IMR-90 (cell line): Measurements from ENCODE around the gene TOMM7. TPM values are rescaled to one million over a fixed set of nuclear protein-coding genes. Genes with fewer than 3 reads are reported as not detected.

Source experiments
- ATAC-seq: fragments of 200-7000 bp; cut with Tn5 transposase; 2 replicates; pipeline ENCODE4 v1.9.1; 2020; ENCODE audit warnings: low read depth, mild to moderate bottlenecking, moderate library complexity
- BruUV-seq: library from RNA; stranded (reverse); fragments of 400-500 nt; replicated peaks from 2 replicates; lab custom pipeline; 2021; lab: Mats Ljungman, UMichigan
- CTCF ChIA-PET: fragments of 300-600 bp; formaldehyde crosslinking; extraction: SDS; loops from one replicate; lab custom pipeline; 2021; ENCODE audit warnings: antibody characterized with exemption; lab: Yijun Ruan, JAX
- POLR2A ChIA-PET: fragments of 300-600 bp; sonication (Branson Sonifier 250); formaldehyde crosslinking; loops from one replicate; lab custom pipeline; 2022; ENCODE audit warnings: antibody characterized with exemption; ENCODE audit not compliant: unreplicated experiment; lab: Charles Lee
- DNase-seq: peaks from one replicate; pipeline ENCODE4 v3.0.0; 2013
- H2AFZ ChIP-seq: replicated peaks from 2 replicates; pipeline ENCODE3; 2013; ENCODE audit warnings: low read length, mild to moderate bottlenecking; ENCODE audit not compliant: poor library complexity
- H2AK5ac ChIP-seq: 2 replicates; pipeline ENCODE4 v1.6.1; 2013; ENCODE audit warnings: low read depth, low read length, inconsistent platforms
- H2AK9ac ChIP-seq: replicated peaks from 2 replicates; pipeline ENCODE3; 2013; ENCODE audit warnings: mild to moderate bottlenecking, low read depth, low read length, moderate library complexity; ENCODE audit not compliant: poor library complexity
- H2BK120ac ChIP-seq: 2 replicates; pipeline ENCODE4 v1.6.1; 2013; ENCODE audit warnings: low read depth, low read length, inconsistent platforms
- H2BK15ac ChIP-seq: 3 replicates; pipeline ENCODE4 v1.6.1; 2013; ENCODE audit warnings: low read depth, low read length, inconsistent platforms
- H2BK20ac ChIP-seq: 2 replicates; pipeline ENCODE4 v1.6.1; 2013; ENCODE audit warnings: low read depth, mild to moderate bottlenecking, inconsistent platforms, low read length, moderate library complexity
- H2BK5ac ChIP-seq: 2 replicates; pipeline ENCODE4 v1.6.1; 2013; ENCODE audit warnings: mild to moderate bottlenecking, low read depth, low read length, inconsistent platforms; ENCODE audit not compliant: poor library complexity, severe bottlenecking
- H3K14ac ChIP-seq: replicated peaks from 2 replicates; pipeline ENCODE4 v1.6.1; 2013; ENCODE audit warnings: low read depth, low read length, inconsistent platforms
- H3K18ac ChIP-seq: 2 replicates; pipeline ENCODE4 v1.6.1; 2013; ENCODE audit warnings: low read depth, low read length, control low read depth
- H3K23ac ChIP-seq: 2 replicates; pipeline ENCODE4 v1.6.1; 2013; ENCODE audit warnings: low read depth, low read length, inconsistent platforms
- H3K27ac ChIP-seq: 2 replicates; pipeline ENCODE4 v1.5.1; 2013; ENCODE audit warnings: mild to moderate bottlenecking, control low read depth, low read length; ENCODE audit not compliant: insufficient read depth
- H3K27me3 ChIP-seq: 2 replicates; pipeline ENCODE4 v1.6.1; 2013; ENCODE audit warnings: low read length; ENCODE audit not compliant: control insufficient read depth, insufficient read depth
- H3K36me3 ChIP-seq: 2 replicates; pipeline ENCODE4 v1.6.1; 2013; ENCODE audit warnings: low read length, mixed read lengths; ENCODE audit not compliant: control insufficient read depth, insufficient read depth
- H3K4ac ChIP-seq: 2 replicates; pipeline ENCODE4 v1.6.1; 2013; ENCODE audit warnings: low read depth, low read length, inconsistent platforms
- H3K4me1 ChIP-seq: 2 replicates; pipeline ENCODE4 v1.6.1; 2013; ENCODE audit warnings: low read length, mixed read lengths; ENCODE audit not compliant: control insufficient read depth, insufficient read depth
- H3K4me2 ChIP-seq: 2 replicates; pipeline ENCODE4 v1.6.1; 2013; ENCODE audit warnings: low read depth, mild to moderate bottlenecking, control low read depth, low read length, moderate library complexity
- H3K4me3 ChIP-seq: 2 replicates; pipeline ENCODE4 v1.5.1; 2013; ENCODE audit warnings: low read depth, mild to moderate bottlenecking, control low read depth, low read length, moderate library complexity; ENCODE audit not compliant: insufficient read depth
- H3K56ac ChIP-seq: 2 replicates; pipeline ENCODE4 v1.6.1; 2013; ENCODE audit warnings: low read length, inconsistent platforms; ENCODE audit not compliant: insufficient read depth; ENCODE audit errors: extremely low read depth
- H3K79me1 ChIP-seq, 2 experiments: 2 replicates each; pipeline ENCODE4 v1.6.1; 2013; ENCODE audit warnings: low read length in 2 of 2, inconsistent platforms in 1 of 2, low read depth in 1 of 2
- H3K9ac ChIP-seq: 2 replicates; pipeline ENCODE4 v1.6.1; 2013; ENCODE audit warnings: low read depth, low read length, control low read depth
- H3K9me1 ChIP-seq: 2 replicates; pipeline ENCODE4 v1.6.1; 2013; ENCODE audit warnings: low read length, inconsistent platforms; ENCODE audit not compliant: insufficient read depth
- H3K9me3 ChIP-seq: 2 replicates; pipeline ENCODE4 v1.6.1; 2013; ENCODE audit warnings: low read length; ENCODE audit not compliant: control insufficient read depth, insufficient read depth
- H4K20me1 ChIP-seq: 2 replicates; pipeline ENCODE4 v1.6.1; 2013; ENCODE audit warnings: low read length, inconsistent platforms; ENCODE audit not compliant: insufficient read depth
- H4K5ac ChIP-seq: 2 replicates; pipeline ENCODE4 v1.6.1; 2013; ENCODE audit warnings: mild to moderate bottlenecking, low read depth, low read length, control low read depth
- H4K8ac ChIP-seq, 2 experiments: 2 replicates each; pipeline ENCODE4 v1.6.1; 2013; ENCODE audit warnings: low read depth in 2 of 2, low read length in 2 of 2, control low read depth in 1 of 2, inconsistent platforms in 1 of 2
- H4K91ac ChIP-seq: 2 replicates; pipeline ENCODE4 v1.6.1; 2013; ENCODE audit warnings: low read depth, low read length, inconsistent platforms; ENCODE audit not compliant: insufficient read depth
- BHLHE40 ChIP-seq: fragments of 150-350 bp; IDR thresholded peaks from 2 replicates; pipeline ENCODE4 v1.6.1; 2016; ENCODE audit warnings: mild to moderate bottlenecking, low read depth, low read length
- CEBPB ChIP-seq: IDR thresholded peaks from 2 replicates; pipeline ENCODE4 v1.6.1; 2012; ENCODE audit warnings: low read depth, low read length, improper control_type of control experiment
- CHD1 ChIP-seq: IDR thresholded peaks from 2 replicates; pipeline ENCODE4 v1.6.1; 2012; ENCODE audit warnings: low read depth, low read length, improper control_type of control experiment
- CTCF ChIP-seq: conservative IDR thresholded peaks from 2 replicates; pipeline ENCODE4 v1.5.1; 2012; ENCODE audit warnings: mild to moderate bottlenecking, low read depth, low read length, improper control_type of control experiment
- ELK1 ChIP-seq: fragments of 150-350 bp; IDR thresholded peaks from 2 replicates; pipeline ENCODE4 v1.6.1; 2016; ENCODE audit warnings: low read depth, mild to moderate bottlenecking, low read length, moderate library complexity, borderline replicate concordance
- MAFK ChIP-seq: IDR thresholded peaks from 2 replicates; pipeline ENCODE4 v1.6.1; 2012; ENCODE audit warnings: low read depth, low read length, improper control_type of control experiment
- MAZ ChIP-seq: IDR thresholded peaks from 2 replicates; pipeline ENCODE4 v1.6.1; 2012; ENCODE audit warnings: low read depth, mild to moderate bottlenecking, low read length, improper control_type of control experiment, moderate library complexity, borderline replicate concordance
- MXI1 ChIP-seq: IDR thresholded peaks from 2 replicates; pipeline ENCODE4 v1.6.1; 2012; ENCODE audit warnings: low read depth, mild to moderate bottlenecking, low read length, moderate library complexity, borderline replicate concordance
- NFE2L2 ChIP-seq: fragments of 150-350 bp; IDR thresholded peaks from 2 replicates; pipeline ENCODE4 v1.6.1; 2016; ENCODE audit warnings: low read depth, mild to moderate bottlenecking, low read length
- POLR2A ChIP-seq: IDR thresholded peaks from 2 replicates; pipeline ENCODE4 v1.6.1; 2012; ENCODE audit warnings: mild to moderate bottlenecking, low read depth, low read length
- RAD21 ChIP-seq: IDR thresholded peaks from 2 replicates; pipeline ENCODE4 v1.6.1; 2012; ENCODE audit warnings: low read length, improper control_type of control experiment
- RCOR1 ChIP-seq: IDR thresholded peaks from 2 replicates; pipeline ENCODE4 v1.6.1; 2012; ENCODE audit warnings: mild to moderate bottlenecking, low read length, improper control_type of control experiment; ENCODE audit not compliant: insufficient replicate concordance
- RFX5 ChIP-seq: IDR thresholded peaks from 2 replicates; pipeline ENCODE4 v1.8.0; 2012; ENCODE audit warnings: low read depth, mild to moderate bottlenecking, low read length, moderate library complexity
- SMC3 ChIP-seq: fragments of 150-350 bp; IDR thresholded peaks from 2 replicates; pipeline ENCODE4 v1.6.1; 2016; ENCODE audit warnings: low read depth, mild to moderate bottlenecking, antibody characterized with exemption, low read length, moderate library complexity
- USF2 ChIP-seq: fragments of 150-350 bp; IDR thresholded peaks from 2 replicates; pipeline ENCODE4 v1.6.1; 2017; ENCODE audit warnings: mild to moderate bottlenecking, antibody characterized with exemption, low read length, low read depth
- WGBS, 2 experiments: methylation state at CpG; one replicate each; pipeline versions ENCODE4 v1.1.5 to v1.1.7; 2013; ENCODE audit warnings: missing lambda C conversion rate in 2 of 2; ENCODE audit not compliant: insufficient read length in 1 of 2; ENCODE audit errors: extremely low coverage in 2 of 2; 5-methylcytosine and 5-hydroxymethylcytosine counted together
- dilution Hi-C: fragments of 300-500 bp; cut with HindIII; formaldehyde crosslinking; loops from one replicate; pipeline ENCODE4 v1.14.3; 2018; ENCODE audit warnings: low sequenced_read_pairs; ENCODE audit not compliant: unreplicated experiment
- in situ Hi-C: fragments of 300-500 bp; cut with MboI; formaldehyde crosslinking; loops from 3 replicates; pipeline ENCODE4 v1.14.3; 2019; ENCODE audit warnings: low sequenced_read_pairs, inconsistent platforms, mixed read lengths
- intact Hi-C: fragments of 100-400 bp; cut with micrococcal nuclease; formaldehyde crosslinking; loops from 2 replicates; pipeline ENCODE4 v1.10.0; 2022
- polyA plus RNA-seq, 3 experiments: library from polyadenylated mRNA; depleted of rRNA; stranded (reverse); fragments of >200 nt; gene quantifications; 2 replicates each; pipeline ENCODE4 v1.2.3, GENCODE V29; 2012; ENCODE audit warnings: low replicate concordance in 1 of 3
- total RNA-seq: library from RNA; depleted of rRNA; stranded (reverse); fragments of >200 nt; gene quantifications from 2 replicates; pipeline ENCODE4 v1.2.3, GENCODE V29; 2012

The TOMM7 gene
- total and polyA plus RNA-seq, 2 of the 4 experiments (the other 2 are of a cell fraction): 67.2 to 727 TPM

- Histone ChIP-seq H2AK9ac (no peak overlapping the region), H3K9me1 (peaks cover 6% of the 10 kb centered on the region), H3K9me3 (no peaks in the 10 kb centered on the region), H3K14ac (peak overlapping the region; percentile 74), H4K20me1 (no peaks in the 10 kb centered on the region), H2AFZ (peak overlapping the region; percentile 49), H3K4me2 (no peak overlapping the region), H2BK5ac (peak overlapping the region; percentile 73), H3K79me1 (no peaks in the 10 kb centered on the region), H2BK120ac (peak overlapping the region; percentile 70; the same call in 1 of the 2 replicates), H3K56ac (no peak overlapping the region), H3K27me3 (no peaks in the 10 kb centered on the region), H3K4me1 (peaks cover 12% of the 10 kb centered on the region), H2BK20ac (peak overlapping the region; percentile 61), H3K23ac (no peak overlapping the region), H4K91ac (peak overlapping the region; percentile 50), H2BK15ac (peak overlapping the region; percentile 49; the same call in 1 of the 3 replicates), H3K36me3 (no peaks in the 10 kb centered on the region), H3K9ac (no peak overlapping the region), H3K18ac (peak overlapping the region; percentile 48), H3K4me3 (no peak overlapping the region), H4K5ac (peak overlapping the region; percentile 45), H3K27ac (peak overlapping the region; percentile 54), H3K4ac (peak overlapping the region; percentile 89), H4K8ac (peak overlapping the region in 1 of 2 experiments; percentile 70; a peak in 2 of 4 replicates), H2AK5ac (peak overlapping the region; percentile 96)
- ATAC-seq (peak; percentile 19; the same call in 1 of the 2 replicates), DNase-seq (no peak)
- no TSS peak for BruUV-seq
- WGBS, 2 experiments: no CpG with 5 or more reads among the region's 5 CpGs
- dilution Hi-C loops (no loop called here), in situ Hi-C loops (no loop called here), intact Hi-C loops (no loop called here)
- ChIA-PET POLR2A (no interaction called here), CTCF (interaction anchor here (0.5 kb wide), 1 partner anchor 11 kb away, joined by 4 read pairs; no protein-coding TSS in a partner anchor)
- no peak for TF ChIP-seq USF2
- no peak for TF ChIP-seq MXI1
- no peak for TF ChIP-seq MAFK
- TF ChIP-seq RCOR1: no peak
- TF ChIP-seq MAZ: no peak
- no peak for TF ChIP-seq RAD21
- no peak for TF ChIP-seq NFE2L2
- no peak for TF ChIP-seq POLR2A
- no peak for TF ChIP-seq ELK1
- TF ChIP-seq CTCF: no peak
- no peak for TF ChIP-seq CEBPB
- TF ChIP-seq SMC3: no peak
- TF ChIP-seq BHLHE40: no peak
- TF ChIP-seq RFX5: no peak
- TF ChIP-seq CHD1: no peak
Observed at GRCh38 chr7:22831602-22832305, 9.1 kb upstream of the TOMM7 start.
